KMS-11 (cell line): ENCODE results near the gene MTHFSD.

Experiments used
- H2AFZ ChIP-seq: fragments of 200-600 bp; sonication (generic); 2 replicates; pipeline ENCODE4 v1.6.1; 2016; ENCODE audit warnings: antibody characterized with exemption, mixed run types, low read depth
- H3K27ac ChIP-seq: fragments of 200-600 bp; sonication (generic); 2 replicates; pipeline ENCODE4 v1.6.1; 2016; ENCODE audit warnings: mild to moderate bottlenecking, mixed run types
- H3K27me3 ChIP-seq: fragments of 200-600 bp; sonication (generic); 2 replicates; pipeline ENCODE4 v1.6.1; 2017; ENCODE audit warnings: mild to moderate bottlenecking, low read depth, mixed run types, moderate library complexity; ENCODE audit not compliant: insufficient read depth
- H3K36me3 ChIP-seq: fragments of 200-600 bp; sonication (generic); 2 replicates; pipeline ENCODE4 v1.6.1; 2017; ENCODE audit warnings: mild to moderate bottlenecking, mixed run types; ENCODE audit not compliant: insufficient read depth
- H3K4me1 ChIP-seq: fragments of 200-600 bp; sonication (generic); 2 replicates; pipeline ENCODE4 v1.6.1; 2016; ENCODE audit warnings: mild to moderate bottlenecking, low read depth, mixed run types; ENCODE audit not compliant: poor library complexity, severe bottlenecking
- H3K4me2 ChIP-seq: fragments of 200-600 bp; sonication (generic); 2 replicates; pipeline ENCODE4 v1.7.0; 2016; ENCODE audit warnings: mild to moderate bottlenecking, mixed run types
- H3K4me3 ChIP-seq: fragments of 200-600 bp; sonication (generic); IDR thresholded peaks from 2 replicates; pipeline ENCODE4 v1.6.1; 2017; ENCODE audit warnings: low read depth, low read length, mixed read lengths; ENCODE audit not compliant: insufficient read depth
- H3K79me2 ChIP-seq: fragments of 200-600 bp; sonication (generic); 2 replicates; pipeline ENCODE4 v1.6.1; 2016; ENCODE audit warnings: low read depth, mixed run types; ENCODE audit not compliant: insufficient read depth
- H3K9ac ChIP-seq: fragments of 200-600 bp; sonication (generic); 2 replicates; pipeline ENCODE4 v1.6.1; 2016; ENCODE audit warnings: mild to moderate bottlenecking, mixed run types
- H4K20me1 ChIP-seq: fragments of 200-600 bp; sonication (generic); 2 replicates; pipeline ENCODE4 v1.6.1; 2016; ENCODE audit warnings: mild to moderate bottlenecking, mixed run types; ENCODE audit not compliant: insufficient read depth
- TF ChIP-seq, protein P1 (sequence below): fragments of 200-600 bp; sonication (generic); conservative IDR thresholded peaks from 2 replicates; pipeline ENCODE4 v1.6.1; 2017; ENCODE audit warnings: low read depth, mild to moderate bottlenecking, antibody characterized with exemption, low read length, moderate library complexity, mixed read lengths

Gene MTHFSD

DNA sequence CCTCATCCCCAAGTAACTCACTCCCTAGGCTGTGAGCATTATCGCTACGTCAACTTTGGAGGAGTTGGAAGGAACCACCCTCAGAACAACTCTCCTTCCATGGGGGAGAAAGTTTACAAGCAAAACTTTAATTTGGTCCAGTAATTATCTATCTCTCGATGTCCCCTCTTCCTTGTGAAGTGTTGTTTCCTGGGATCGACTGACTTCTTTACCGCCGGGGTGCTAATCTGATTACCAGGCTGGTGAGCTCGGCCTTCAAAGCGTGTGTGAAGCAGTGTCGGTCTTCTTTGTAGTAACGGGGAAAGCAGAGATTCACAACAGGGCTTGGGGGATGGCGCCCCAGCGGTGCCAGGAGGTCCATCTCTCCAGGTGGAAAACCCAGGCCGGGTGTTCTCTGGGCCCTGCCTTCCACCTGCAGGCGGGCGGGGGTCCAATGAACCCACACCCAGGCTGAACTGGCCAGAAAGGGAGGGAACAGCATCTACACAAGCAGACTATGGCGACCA is 59.2 kb downstream of the MTHFSD start:
- H3K4me2 ChIP-seq, result no peak overlapping the region
- H3K79me2 ChIP-seq, result no peaks in the 10 kb centered on the region
- no peaks in the 10 kb centered on the region for H3K36me3 ChIP-seq
- H3K9ac ChIP-seq, result no peak overlapping the region
- peaks cover 59% of the 10 kb centered on the region for H3K27me3 ChIP-seq
- no peaks in the 10 kb centered on the region for H3K4me1 ChIP-seq
- H4K20me1 ChIP-seq, result no peaks in the 10 kb centered on the region
- no peak overlapping the region for H2AFZ ChIP-seq
- TF ChIP-seq, protein P1, sequence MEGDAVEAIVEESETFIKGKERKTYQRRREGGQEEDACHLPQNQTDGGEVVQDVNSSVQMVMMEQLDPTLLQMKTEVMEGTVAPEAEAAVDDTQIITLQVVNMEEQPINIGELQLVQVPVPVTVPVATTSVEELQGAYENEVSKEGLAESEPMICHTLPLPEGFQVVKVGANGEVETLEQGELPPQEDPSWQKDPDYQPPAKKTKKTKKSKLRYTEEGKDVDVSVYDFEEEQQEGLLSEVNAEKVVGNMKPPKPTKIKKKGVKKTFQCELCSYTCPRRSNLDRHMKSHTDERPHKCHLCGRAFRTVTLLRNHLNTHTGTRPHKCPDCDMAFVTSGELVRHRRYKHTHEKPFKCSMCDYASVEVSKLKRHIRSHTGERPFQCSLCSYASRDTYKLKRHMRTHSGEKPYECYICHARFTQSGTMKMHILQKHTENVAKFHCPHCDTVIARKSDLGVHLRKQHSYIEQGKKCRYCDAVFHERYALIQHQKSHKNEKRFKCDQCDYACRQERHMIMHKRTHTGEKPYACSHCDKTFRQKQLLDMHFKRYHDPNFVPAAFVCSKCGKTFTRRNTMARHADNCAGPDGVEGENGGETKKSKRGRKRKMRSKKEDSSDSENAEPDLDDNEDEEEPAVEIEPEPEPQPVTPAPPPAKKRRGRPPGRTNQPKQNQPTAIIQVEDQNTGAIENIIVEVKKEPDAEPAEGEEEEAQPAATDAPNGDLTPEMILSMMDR, result no peak
- no peak overlapping the region for H3K4me3 ChIP-seq
- H3K27ac ChIP-seq, result no peak overlapping the region

DNA sequence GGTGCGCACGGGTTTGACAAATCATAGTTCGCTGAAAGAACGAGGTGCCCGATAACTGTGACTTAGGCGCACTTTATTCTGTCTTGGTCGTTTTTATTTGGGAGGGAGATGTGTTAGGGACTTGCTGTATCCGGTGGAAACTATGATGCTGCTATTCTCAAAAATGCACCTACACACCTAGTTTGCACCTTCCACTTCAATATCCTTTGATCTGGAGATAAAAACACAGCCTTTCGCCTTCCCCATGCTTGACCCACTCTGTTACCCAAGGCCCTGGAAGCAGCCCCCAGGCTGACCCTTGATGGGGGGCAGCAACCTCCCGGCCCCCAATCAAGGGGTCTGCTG is 59.7 kb downstream of the MTHFSD start:
- Histone ChIP-seq H4K20me1 (no peaks in the 10 kb centered on the region), H3K36me3 (no peaks in the 10 kb centered on the region), H3K4me1 (no peaks in the 10 kb centered on the region), H3K27me3 (peaks cover 60% of the 10 kb centered on the region), H3K9ac (no peak overlapping the region), H3K27ac (no peak overlapping the region), H2AFZ (no peak overlapping the region), H3K4me2 (no peak overlapping the region), H3K79me2 (no peaks in the 10 kb centered on the region), H3K4me3 (no peak overlapping the region)
- TF ChIP-seq, protein P1, result no peak

DNA sequence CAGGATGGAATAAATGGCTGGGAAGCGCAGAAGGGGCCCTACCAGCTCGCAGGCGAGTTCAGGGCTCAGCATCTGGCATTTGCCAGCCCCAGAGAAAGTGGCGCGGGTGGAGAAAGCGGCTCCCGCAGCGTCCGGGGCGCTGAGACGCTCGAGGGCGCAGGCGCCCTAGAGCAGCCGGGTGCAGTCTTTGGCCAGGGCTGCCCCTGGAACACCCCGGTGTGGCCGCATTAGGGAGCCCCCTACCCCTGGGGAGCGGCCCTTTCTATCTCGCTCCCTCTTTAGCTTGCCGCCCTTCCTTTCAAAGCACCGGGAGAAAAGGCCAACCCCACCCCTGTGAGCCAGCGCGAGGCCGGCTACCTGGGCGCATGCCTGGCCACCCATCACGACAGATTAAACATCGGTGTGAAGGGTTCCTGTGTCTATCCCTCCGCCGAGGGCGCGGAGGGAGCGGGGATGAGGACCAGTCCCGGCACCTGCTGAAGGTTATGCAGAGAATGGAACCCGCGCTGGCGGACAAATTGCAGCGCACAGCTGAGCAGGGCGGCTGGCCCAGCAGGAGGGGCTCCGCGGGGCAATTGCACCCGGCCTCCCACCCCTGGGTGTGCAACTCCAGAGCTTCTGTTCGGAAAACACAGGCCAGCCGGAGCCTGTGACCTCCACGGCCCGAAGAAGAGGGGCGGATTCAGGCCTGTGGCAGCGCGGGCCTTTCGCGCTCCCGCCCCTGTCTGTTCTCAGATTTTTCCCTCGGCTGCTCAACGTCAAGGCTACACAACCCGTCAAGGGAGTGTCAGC is 60.3 kb downstream of the MTHFSD start:
- no peaks in the 10 kb centered on the region for H3K79me2 ChIP-seq
- H3K4me3 ChIP-seq, result no peak overlapping the region
- H3K27me3 ChIP-seq, result peaks cover 64% of the 10 kb centered on the region
- H4K20me1 ChIP-seq, result no peaks in the 10 kb centered on the region
- H3K36me3 ChIP-seq, result no peaks in the 10 kb centered on the region
- no peak overlapping the region for H2AFZ ChIP-seq
- no peaks in the 10 kb centered on the region for H3K4me1 ChIP-seq
- no peak overlapping the region for H3K4me2 ChIP-seq
- H3K27ac ChIP-seq, result no peak overlapping the region
- H3K9ac ChIP-seq, result no peak overlapping the region
- TF ChIP-seq, protein P1, result no peak

DNA sequence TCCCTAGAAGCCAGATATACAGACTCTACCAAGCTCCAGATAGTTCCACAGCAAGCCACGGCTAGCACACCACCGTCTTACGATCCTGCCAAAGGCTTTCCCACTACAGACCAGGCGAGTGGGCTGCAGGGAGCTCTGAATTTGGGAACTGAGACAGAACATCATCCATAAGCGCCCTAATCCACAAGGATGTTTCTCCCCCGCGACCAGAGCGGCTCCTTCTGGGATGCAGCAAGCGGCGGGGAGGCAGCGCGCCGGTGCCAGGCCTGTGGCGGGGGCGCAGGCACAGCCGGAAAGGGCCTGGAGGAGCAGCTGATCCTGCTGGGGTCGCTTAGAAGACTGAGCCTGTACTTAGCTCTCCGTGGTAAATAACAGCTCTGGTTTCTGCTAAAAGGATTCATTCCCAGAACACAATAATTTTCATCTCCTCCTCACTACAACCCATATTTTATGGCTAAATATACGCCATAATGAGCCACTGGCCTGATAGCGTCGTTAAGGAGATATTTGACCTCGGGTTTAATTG is 60.9 kb downstream of the MTHFSD start:
- no peaks in the 10 kb centered on the region for H3K79me2 ChIP-seq
- H2AFZ ChIP-seq, result no peak overlapping the region
- H3K27me3 ChIP-seq, result peaks cover 60% of the 10 kb centered on the region
- no peak overlapping the region for H3K9ac ChIP-seq
- H3K4me1 ChIP-seq, result no peaks in the 10 kb centered on the region
- no peak overlapping the region for H3K27ac ChIP-seq
- no peaks in the 10 kb centered on the region for H3K36me3 ChIP-seq
- no peaks in the 10 kb centered on the region for H4K20me1 ChIP-seq
- no peak overlapping the region for H3K4me3 ChIP-seq
- H3K4me2 ChIP-seq, result no peak overlapping the region
- TF ChIP-seq, protein P1, result no peak
